Bone marrow (tissue), 2 donors: ENCODE data around the gene RILP.

ENCODE experiments used
- DNase-seq, 2 donors: peaks; one replicate each; lab custom pipeline; 2025; lab: John Stamatoyannopoulos, UW

The RILP gene

GRCh38 chr17:1629504-1630310 is 20.0 kb downstream of the RILP start:
- DNase-seq, result peak; percentile 42 to 73

GRCh38 chr17:1628856-1629503 is 20.7 kb downstream of the RILP start:
- DNase-seq, result peak; percentile 67 to 89

GRCh38 chr17:1627982-1628855 is 21.4 kb downstream of the RILP start, which contains the start of gene SLC43A2:
TSS of gene SLC43A2 (minus strand) at chr17:1628834. CDS start at chr17:1627874, 960 bp downstream.
- DNase-seq, result peak; percentile 30 to 89

- DNase-seq, result peak; percentile 45 to 92
These were observed 22.3 kb downstream of the RILP start for GRCh38 chr17:1627182-1627981.

GRCh38 chr17:1626333-1626732 is 23.3 kb downstream of the RILP start:
- no peak for DNase-seq

GRCh38 chr17:1625581-1625980 is 24.1 kb downstream of the RILP start:
- no peak for DNase-seq

- DNase-seq, result no peak
These were observed 24.6 kb downstream of the RILP start for GRCh38 chr17:1625053-1625452.

GRCh38 chr17:1624650-1625049 is 25.0 kb downstream of the RILP start:
- DNase-seq, result no peak

GRCh38 chr17:1623057-1623630 is 26.5 kb downstream of the RILP start:
- DNase-seq, result no peak

- no peak for DNase-seq
These were observed 28.3 kb downstream of the RILP start for GRCh38 chr17:1621273-1621954.

GRCh38 chr17:1620486-1620885 is 29.2 kb downstream of the RILP start:
- DNase-seq, result no peak

- peak; percentile 16 to 45 for DNase-seq
These were observed 32.0 kb downstream of the RILP start for GRCh38 chr17:1617620-1618174.

GRCh38 chr17:1616101-1616500 is 33.6 kb downstream of the RILP start:
- DNase-seq, result no peak

GRCh38 chr17:1612400-1612799 is 37.3 kb downstream of the RILP start:
- DNase-seq, result no peak

GRCh38 chr17:1611715-1612114 is 38.0 kb downstream of the RILP start:
- DNase-seq, result no peak

- no peak for DNase-seq
These were observed 41.0 kb downstream of the RILP start for GRCh38 chr17:1608676-1609075.

GRCh38 chr17:1607971-1608320 is 41.7 kb downstream of the RILP start:
- no peak for DNase-seq

GRCh38 chr17:1606352-1606985 is 43.2 kb downstream of the RILP start:
- DNase-seq, result no peak

- DNase-seq, result no peak
These were observed 43.9 kb downstream of the RILP start for GRCh38 chr17:1605681-1606351.
